ENCODE measurements around the gene IQGAP3.

The IQGAP3 gene

DNA sequence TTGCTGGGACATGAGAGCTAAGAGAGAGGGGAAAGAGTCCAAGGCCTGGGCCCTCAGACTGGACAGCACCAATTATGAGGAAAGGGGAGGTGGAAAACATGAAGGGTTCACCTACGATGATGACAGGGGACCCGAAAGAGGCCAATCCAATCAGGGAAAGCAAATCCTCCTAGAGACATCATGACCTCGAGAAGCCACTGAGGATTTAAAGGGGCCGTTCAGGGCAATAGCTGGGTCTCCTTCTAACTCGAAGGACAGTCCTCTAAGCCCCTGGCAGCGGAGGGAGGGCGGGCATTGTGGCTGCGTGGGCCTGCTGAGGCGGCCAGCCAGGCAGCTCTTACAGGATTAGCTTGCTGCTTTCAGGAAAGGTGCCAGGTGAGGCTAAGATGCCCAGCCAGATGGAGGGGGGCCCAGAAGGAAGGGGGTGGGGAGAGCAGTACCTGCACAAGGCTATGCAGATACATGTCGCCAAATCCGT is 79.2 kb downstream of the IQGAP3 start:
- DNase-seq = no peak

GRCh38 chr1:156492591-156493080 is 79.7 kb downstream of the IQGAP3 start:
- no peak for DNase-seq

DNA sequence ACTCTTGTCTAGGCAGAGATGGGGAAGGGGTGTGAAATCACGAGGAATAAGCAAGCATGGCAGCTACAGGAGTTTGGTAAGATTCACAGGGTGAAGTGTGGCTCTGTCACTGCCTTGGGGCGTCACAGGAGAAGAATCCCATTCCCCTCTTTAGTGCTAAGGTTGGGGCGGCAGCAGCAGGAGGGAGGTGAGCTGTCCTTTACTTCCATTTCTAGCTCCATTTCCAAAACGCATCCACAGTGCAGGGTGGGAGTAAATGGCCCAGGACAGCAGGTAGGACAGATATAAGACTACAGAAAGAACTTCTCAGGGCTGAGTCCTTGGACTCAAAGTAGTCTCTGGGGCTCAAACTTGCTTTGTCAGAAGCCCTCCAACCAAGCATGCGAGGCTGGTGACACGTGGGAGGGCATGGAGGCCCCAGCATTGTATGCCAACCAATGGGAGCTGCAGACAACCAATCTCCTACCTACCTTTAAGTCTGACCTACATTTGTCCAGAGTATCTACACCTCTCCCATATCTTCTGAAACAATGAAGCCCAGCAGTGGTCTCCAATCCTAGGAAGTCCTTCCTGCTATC is 80.3 kb downstream of the IQGAP3 start:
- DNase-seq = no peak

- no peak for DNase-seq
Measured at GRCh38 chr1:156491151-156491949, 81.0 kb downstream of the IQGAP3 start.

- DNase-seq = no peak
Measured at GRCh38 chr1:156490401-156491032, 81.8 kb downstream of the IQGAP3 start.

GRCh38 chr1:156489935-156490293 is 82.5 kb downstream of the IQGAP3 start:
- DNase-seq = no peak

DNA sequence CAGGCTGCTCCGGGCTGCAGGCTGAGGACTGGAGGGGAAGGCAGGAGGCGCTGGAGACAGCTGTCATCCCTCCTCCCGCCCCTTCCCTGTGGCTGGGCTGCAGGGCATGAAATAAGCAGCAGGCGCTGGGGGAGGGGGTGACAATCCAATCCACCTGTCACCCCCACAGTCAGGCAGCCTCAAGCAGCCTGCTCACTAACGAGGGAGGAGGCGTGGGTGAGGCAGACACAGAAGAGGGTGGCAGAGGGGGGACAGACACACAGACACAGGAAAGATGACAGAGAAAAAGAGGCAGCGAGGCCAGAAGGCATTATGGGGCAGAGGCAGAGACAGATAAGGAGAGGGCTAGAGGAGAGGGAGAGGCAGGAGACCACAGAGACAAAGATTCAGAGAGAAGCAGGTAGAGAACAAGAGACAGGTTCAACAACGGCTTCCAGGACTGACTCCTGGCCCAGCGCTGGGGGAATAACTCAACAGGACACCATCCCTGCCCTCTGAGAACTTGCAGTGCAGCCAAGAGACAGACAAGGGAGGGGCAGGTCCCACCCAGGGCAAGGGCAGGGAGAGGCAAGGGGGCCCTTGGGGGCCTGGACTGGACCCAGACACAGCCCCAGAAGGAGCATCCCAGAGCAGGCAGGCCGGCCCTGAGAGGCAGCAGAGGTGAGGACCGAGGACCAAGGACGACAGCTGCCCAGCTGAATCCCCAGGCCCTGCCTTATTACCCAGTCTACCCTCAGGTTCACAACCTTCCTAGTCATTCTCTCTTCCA is 83.0 kb downstream of the IQGAP3 start:
- peak; percentile 27 for DNase-seq

GRCh38 chr1:156488566-156489165 is 83.7 kb downstream of the IQGAP3 start:
- no peak for DNase-seq

GRCh38 chr1:156487862-156488261 is 84.5 kb downstream of the IQGAP3 start:
- no peak for DNase-seq

- DNase-seq = no peak
Measured at GRCh38 chr1:156486421-156487344, 85.7 kb downstream of the IQGAP3 start.

DNA sequence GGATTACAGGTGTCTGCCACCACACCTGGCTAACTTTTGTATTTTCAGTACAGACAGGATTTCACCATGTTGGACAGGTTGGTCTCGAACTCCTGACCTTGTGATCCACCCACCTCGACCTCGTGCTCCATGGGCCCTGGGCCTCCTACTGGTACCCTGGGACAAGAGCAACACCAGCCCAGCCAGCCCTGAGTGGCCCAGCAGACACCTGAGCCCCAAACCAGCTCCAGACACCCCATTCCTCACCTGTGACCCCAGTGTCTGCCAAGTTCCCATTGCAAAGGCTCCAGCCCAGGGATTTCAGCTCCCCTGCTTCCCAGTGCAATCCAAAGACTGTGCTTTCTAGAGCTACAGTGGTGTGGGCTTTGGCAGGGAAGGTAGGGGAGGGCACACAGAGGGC is 86.4 kb downstream of the IQGAP3 start:
- DNase-seq = no peak

DNA sequence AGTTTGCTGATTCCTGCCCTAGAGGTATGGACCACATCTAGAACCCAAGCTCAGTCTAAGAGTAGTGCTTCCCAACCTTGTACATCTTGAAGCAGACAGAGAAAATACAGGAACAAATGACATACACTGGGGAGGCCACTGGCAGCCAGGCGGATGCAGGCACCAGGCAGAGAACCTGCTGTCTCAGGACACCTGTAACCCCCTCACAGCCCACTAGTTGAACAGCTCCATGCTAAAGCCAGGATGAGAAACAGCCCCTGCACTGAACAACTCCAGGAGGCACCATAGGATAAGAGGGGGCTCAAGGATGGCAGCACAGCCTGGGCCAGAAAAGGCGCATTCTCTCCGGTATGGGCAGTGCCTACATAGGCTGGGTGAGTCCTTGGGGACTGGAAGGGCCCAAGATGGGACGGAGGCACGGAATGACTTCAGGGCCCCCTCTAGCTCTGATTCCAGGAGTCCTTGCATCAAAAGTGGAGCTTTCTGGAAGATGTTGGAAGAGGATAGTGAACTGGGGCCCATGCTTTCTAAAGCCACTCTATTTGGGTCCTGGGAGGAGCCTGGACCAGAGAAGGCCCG is 87.8 kb downstream of the IQGAP3 start:
- DNase-seq = no peak

DNA sequence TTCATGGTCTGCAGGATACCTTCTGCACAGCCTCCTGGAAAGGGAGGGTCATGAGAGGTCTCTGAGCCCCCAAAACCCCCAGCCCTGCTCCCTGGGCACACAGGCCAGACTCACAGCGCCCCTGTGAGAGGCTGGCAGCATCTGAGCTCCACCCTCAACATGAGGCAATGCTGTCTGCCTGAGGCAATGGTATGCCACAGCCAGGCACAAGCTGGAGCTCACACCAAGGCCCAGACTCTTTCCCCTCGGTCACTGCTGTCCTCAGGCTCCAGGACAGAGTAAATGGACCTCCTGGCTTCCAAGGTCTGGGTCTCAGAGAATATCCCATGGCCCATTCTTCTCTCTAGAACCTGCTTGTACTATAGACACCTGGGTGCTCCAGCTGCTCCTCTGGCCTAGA is 89.0 kb downstream of the IQGAP3 start:
- no peak for DNase-seq

- no peak for DNase-seq
Measured at GRCh38 chr1:156482276-156482675, 90.1 kb downstream of the IQGAP3 start.

GRCh38 chr1:156481527-156481926 is 90.8 kb downstream of the IQGAP3 start:
- no peak for DNase-seq

- peak; percentile 76 for DNase-seq
Measured at GRCh38 chr1:156480411-156481192, 91.8 kb downstream of the IQGAP3 start.

- no peak for DNase-seq
Measured at GRCh38 chr1:156480016-156480370, 92.4 kb downstream of the IQGAP3 start.

- no peak for DNase-seq
Measured at GRCh38 chr1:156479093-156480015, 93.0 kb downstream of the IQGAP3 start.

- no peak for DNase-seq
Measured at GRCh38 chr1:156478250-156478627, 94.1 kb downstream of the IQGAP3 start.

Measured in T-helper 9 cell (primary cell).